Activated CD4-positive, alpha-beta T cell treated with anti-CD3 and anti-CD28 coated beads, Interleukin-2, Interleukin-4, amounts not matched to agents 100 ng/mL and 50 ng/mL, durations not matched to agents 16 hours and 8 hours (primary cell): ENCODE measurements around the gene FERMT1.
"Not testable (repeated sequence)": the region's sequence is repeated elsewhere in the genome, so short reads cannot be mapped to it uniquely, and the experiment has no call there.

Source experiments
- DNase-seq: peaks from one replicate; pipeline ENCODE4 v3.0.0-alpha.2; 2020; ENCODE audit warnings: low spot score

Gene FERMT1

GRCh38 chr20:6069669-6070068 is 53.2 kb downstream of the FERMT1 start:
- no peak for DNase-seq

- no peak for DNase-seq
These were observed 55.0 kb downstream of the FERMT1 start for GRCh38 chr20:6067763-6068318.

GRCh38 chr20:6066582-6066981 is 56.2 kb downstream of the FERMT1 start:
- no peak for DNase-seq

GRCh38 chr20:6061544-6061943 is 61.3 kb downstream of the FERMT1 start:
- no peak for DNase-seq

GRCh38 chr20:6060213-6060612 is 62.6 kb downstream of the FERMT1 start:
- no peak for DNase-seq

GRCh38 chr20:6058684-6059295 is 64.0 kb downstream of the FERMT1 start:
- DNase-seq: no peak

- no peak for DNase-seq
These were observed 65.1 kb downstream of the FERMT1 start for GRCh38 chr20:6057691-6058090.

GRCh38 chr20:6057139-6057538 is 65.7 kb downstream of the FERMT1 start:
- no peak for DNase-seq

- DNase-seq: no peak
These were observed 66.8 kb downstream of the FERMT1 start for GRCh38 chr20:6055981-6056569.

- DNase-seq: no peak
These were observed 67.6 kb downstream of the FERMT1 start for GRCh38 chr20:6055161-6055783.

- not testable (repeated sequence) for DNase-seq
These were observed 68.2 kb downstream of the FERMT1 start for GRCh38 chr20:6054689-6055051.

- DNase-seq: no peak
These were observed 68.8 kb downstream of the FERMT1 start, which contains the start of gene LRRN4 for GRCh38 chr20:6053776-6054688. Gene LRRN4 (minus strand): TSS chr20:6054060. CDS start chr20:6052799, 1,261 bp downstream.

- DNase-seq: no peak
These were observed 69.6 kb downstream of the FERMT1 start for GRCh38 chr20:6053064-6053775.

GRCh38 chr20:6051505-6051904 is 71.3 kb downstream of the FERMT1 start:
- DNase-seq: no peak

GRCh38 chr20:6048391-6048790 is 74.4 kb downstream of the FERMT1 start:
- no peak for DNase-seq

- DNase-seq: no peak
These were observed 76.4 kb downstream of the FERMT1 start for GRCh38 chr20:6046432-6046831.

- DNase-seq: no peak
These were observed 77.3 kb downstream of the FERMT1 start for GRCh38 chr20:6045566-6045965.

GRCh38 chr20:6044115-6044514 is 78.7 kb downstream of the FERMT1 start:
- no peak for DNase-seq

- DNase-seq: no peak
These were observed 81.0 kb downstream of the FERMT1 start for GRCh38 chr20:6041808-6042265.

GRCh38 chr20:6040958-6041807 is 81.6 kb downstream of the FERMT1 start:
- no peak for DNase-seq

- DNase-seq: no peak
These were observed 82.3 kb downstream of the FERMT1 start for GRCh38 chr20:6040540-6040939.
